GM12875 (cell line): ENCODE data around the gene CERS1.
A peak's percentile ranks its signal among the peaks of the same experiment; 100 is the strongest.

ENCODE experiments used
- H3K4me3 ChIP-seq: one replicate; pipeline ENCODE4 v1.5.1; 2011; ENCODE audit warnings: low read depth, low read length, control low read depth
- CTCF ChIP-seq: IDR thresholded peaks from 2 replicates; pipeline ENCODE4 v1.5.1; 2011; ENCODE audit warnings: low read depth, mild to moderate bottlenecking, control low read depth, inconsistent platforms, low read length, moderate library complexity, borderline replicate concordance; ENCODE audit not compliant: insufficient read depth

CERS1 gene

GRCh38 chr19:18939922-18940768, 44.2 kb upstream of the CERS1 start:
- TF ChIP-seq CTCF: no peak
- no peak overlapping the region for H3K4me3 ChIP-seq

- H3K4me3 ChIP-seq: no peak overlapping the region
- TF ChIP-seq CTCF: no peak
Measured at GRCh38 chr19:18939163-18939562, 43.2 kb upstream of the CERS1 start.

GRCh38 chr19:18933297-18933696, 37.3 kb upstream of the CERS1 start:
- H3K4me3 ChIP-seq: no peak overlapping the region
- TF ChIP-seq CTCF: no peak

- peak overlapping the region; percentile 10 for H3K4me3 ChIP-seq
- TF ChIP-seq CTCF: no peak
Measured at GRCh38 chr19:18932216-18932841, 36.4 kb upstream of the CERS1 start.

- TF ChIP-seq CTCF: no peak
- no peak overlapping the region for H3K4me3 ChIP-seq
Measured at GRCh38 chr19:18931316-18932162, 35.6 kb upstream of the CERS1 start.

GRCh38 chr19:18929311-18929710, 33.4 kb upstream of the CERS1 start:
- TF ChIP-seq CTCF: no peak
- H3K4me3 ChIP-seq: no peak overlapping the region
